ENCODE measurements around the gene CC2D1B. TPM values are rescaled to one million over a fixed set of nuclear protein-coding genes. Genes with fewer than 3 reads are reported as not detected.

Gene CC2D1B
- total RNA-seq, 1 donor from 2014 or later = 32.9 TPM

DNA sequence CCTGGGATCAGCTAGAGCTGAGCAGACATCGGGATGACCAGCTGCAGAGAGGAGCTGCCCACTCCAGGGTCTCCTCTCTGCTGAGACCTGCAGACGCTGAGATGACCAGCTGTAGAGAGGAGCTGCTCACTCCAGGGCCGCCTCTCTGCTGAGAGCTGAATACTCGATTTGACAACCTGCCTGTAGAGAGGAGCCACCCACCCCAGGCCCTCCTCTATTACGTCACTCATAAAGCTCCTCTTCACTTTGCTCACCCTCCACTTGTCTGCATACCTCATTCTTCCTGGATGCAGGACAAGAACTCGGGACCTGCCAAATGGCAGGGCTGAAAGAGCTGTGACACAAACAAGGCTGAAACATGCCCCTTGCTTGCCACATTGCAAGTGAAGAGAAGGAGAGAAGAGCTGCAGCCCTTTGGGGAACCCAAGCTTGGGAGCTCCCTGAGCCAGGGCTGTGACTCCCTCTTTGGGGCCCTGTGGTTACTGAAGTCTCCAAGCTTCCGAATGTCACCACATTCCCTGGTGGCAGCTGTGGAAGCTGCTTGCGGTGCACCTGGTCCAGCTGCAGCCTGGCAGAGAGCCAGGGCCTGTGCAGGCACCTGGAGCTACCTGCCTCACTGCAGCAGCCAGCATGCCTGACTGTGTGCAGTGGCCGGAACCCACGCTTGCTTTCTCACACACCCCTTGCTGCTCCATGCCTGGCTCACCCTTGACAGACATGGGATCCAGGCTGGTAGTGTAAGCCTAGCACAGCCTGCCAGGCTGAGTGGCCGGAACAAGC lies 59.6 kb downstream of the CC2D1B start:
- no peak for DNase-seq (ENCODE audit: low spot score)

DNA sequence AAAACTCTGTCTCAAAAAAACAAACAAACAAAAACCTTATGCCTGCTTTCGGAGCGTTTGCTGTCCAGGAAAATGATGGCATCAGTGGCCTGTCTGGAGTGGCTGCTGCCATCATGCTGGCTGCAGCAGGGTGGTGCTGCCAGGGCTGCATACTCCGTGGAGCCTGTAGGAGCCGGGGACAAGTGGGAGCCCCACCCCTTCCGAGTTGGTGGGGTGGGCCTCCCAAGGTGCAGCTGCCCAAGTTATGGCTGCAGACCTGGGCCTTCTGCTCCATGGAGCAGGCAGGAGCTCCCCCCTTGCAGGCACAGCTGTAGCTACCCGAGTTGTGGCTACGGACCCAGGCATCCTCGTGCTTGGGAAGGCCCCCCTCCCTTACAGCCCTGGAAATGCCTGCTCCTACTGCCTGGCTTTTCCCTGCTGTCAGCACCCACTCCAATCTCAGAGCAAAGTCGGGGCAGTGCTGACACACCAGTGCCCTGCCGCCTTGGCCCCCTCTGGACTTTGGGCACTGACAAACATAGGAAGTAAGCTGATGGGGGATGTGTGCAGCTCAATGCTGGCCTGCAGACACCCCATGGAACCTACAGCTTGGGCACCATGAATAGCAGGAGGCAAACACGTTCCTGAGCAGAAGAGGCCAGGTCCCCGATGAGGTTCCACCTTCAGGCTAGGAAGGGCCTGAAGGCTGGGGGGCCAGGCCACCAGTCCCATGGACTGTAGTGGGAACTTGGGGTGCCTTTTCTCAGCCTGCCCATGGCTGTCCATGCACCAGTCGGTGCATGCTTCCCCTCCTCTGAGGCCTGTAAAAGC lies 60.4 kb downstream of the CC2D1B start:
- no peak for DNase-seq (ENCODE audit: low spot score)

Other genes starting within 250 kb of the CC2D1B start
- gene ZFYVE9, start 224.1 kb downstream of the CC2D1B start, total RNA-seq = 21.1 TPM
- gene ORC1, start 38.2 kb upstream of the CC2D1B start, total RNA-seq = 0.35 TPM
- 25.9 TPM for gene PRPF38A, start 38.4 kb upstream of the CC2D1B start, total RNA-seq
- 39.9 TPM for gene TUT4, start 186.9 kb upstream of the CC2D1B start, total RNA-seq
- 8.5 TPM for gene GPX7, start 236.2 kb upstream of the CC2D1B start, total RNA-seq